Activated CD4-positive, alpha-beta T cell treated with anti-CD3 and anti-CD28 coated beads, Interleukin-2, amount 50 U/mL, for 48 hours (primary cell): Measurements from ENCODE around the gene ZBTB7C.

ENCODE experiments used
- DNase-seq, 2 experiments: peaks; one replicate each; pipeline ENCODE4 v3.0.0-alpha.2; 2020

ZBTB7C gene

GRCh38 chr18:48159816-48160215 lies 249.4 kb downstream of the ZBTB7C start:
- DNase-seq, result no peak

- no peak for DNase-seq
Observed at GRCh38 chr18:48158721-48159120, 250.5 kb downstream of the ZBTB7C start.

- DNase-seq, result no peak
Observed at GRCh38 chr18:48157956-48158355, 251.2 kb downstream of the ZBTB7C start.

GRCh38 chr18:48155856-48156255 lies 253.3 kb downstream of the ZBTB7C start:
- no peak for DNase-seq

- DNase-seq, result no peak
Observed at GRCh38 chr18:48154828-48155227, 254.4 kb downstream of the ZBTB7C start.

- no peak for DNase-seq
Observed at GRCh38 chr18:48153613-48154481, 255.3 kb downstream of the ZBTB7C start.

GRCh38 chr18:48152549-48152948 lies 256.6 kb downstream of the ZBTB7C start:
- DNase-seq, result no peak

GRCh38 chr18:48151421-48152065 lies 257.6 kb downstream of the ZBTB7C start:
- DNase-seq, result no peak

- DNase-seq, result no peak
Observed at GRCh38 chr18:48149020-48149685, 260.0 kb downstream of the ZBTB7C start.

- no peak for DNase-seq
Observed at GRCh38 chr18:48142994-48143393, 266.2 kb downstream of the ZBTB7C start.

- DNase-seq, result no peak
Observed at GRCh38 chr18:48142353-48142752, 266.8 kb downstream of the ZBTB7C start.

GRCh38 chr18:48140731-48141130 lies 268.5 kb downstream of the ZBTB7C start:
- DNase-seq, result no peak

- no peak for DNase-seq
Observed at GRCh38 chr18:48139431-48140347, 269.5 kb downstream of the ZBTB7C start.

GRCh38 chr18:48138660-48139430 lies 270.3 kb downstream of the ZBTB7C start:
- no peak for DNase-seq

GRCh38 chr18:48138210-48138609 lies 271.0 kb downstream of the ZBTB7C start:
- DNase-seq, result no peak

- no peak for DNase-seq
Observed at GRCh38 chr18:48137374-48138081, 271.7 kb downstream of the ZBTB7C start.

GRCh38 chr18:48136827-48137373 lies 272.3 kb downstream of the ZBTB7C start:
- DNase-seq, result no peak

GRCh38 chr18:48136051-48136826 lies 272.9 kb downstream of the ZBTB7C start:
- no peak for DNase-seq

- no peak for DNase-seq
Observed at GRCh38 chr18:48135436-48135966, 273.7 kb downstream of the ZBTB7C start.

GRCh38 chr18:48134609-48135008 lies 274.6 kb downstream of the ZBTB7C start:
- no peak for DNase-seq
